ENCODE measurements around the gene DHRS7B.

- TF ChIP-seq, protein P1, sequence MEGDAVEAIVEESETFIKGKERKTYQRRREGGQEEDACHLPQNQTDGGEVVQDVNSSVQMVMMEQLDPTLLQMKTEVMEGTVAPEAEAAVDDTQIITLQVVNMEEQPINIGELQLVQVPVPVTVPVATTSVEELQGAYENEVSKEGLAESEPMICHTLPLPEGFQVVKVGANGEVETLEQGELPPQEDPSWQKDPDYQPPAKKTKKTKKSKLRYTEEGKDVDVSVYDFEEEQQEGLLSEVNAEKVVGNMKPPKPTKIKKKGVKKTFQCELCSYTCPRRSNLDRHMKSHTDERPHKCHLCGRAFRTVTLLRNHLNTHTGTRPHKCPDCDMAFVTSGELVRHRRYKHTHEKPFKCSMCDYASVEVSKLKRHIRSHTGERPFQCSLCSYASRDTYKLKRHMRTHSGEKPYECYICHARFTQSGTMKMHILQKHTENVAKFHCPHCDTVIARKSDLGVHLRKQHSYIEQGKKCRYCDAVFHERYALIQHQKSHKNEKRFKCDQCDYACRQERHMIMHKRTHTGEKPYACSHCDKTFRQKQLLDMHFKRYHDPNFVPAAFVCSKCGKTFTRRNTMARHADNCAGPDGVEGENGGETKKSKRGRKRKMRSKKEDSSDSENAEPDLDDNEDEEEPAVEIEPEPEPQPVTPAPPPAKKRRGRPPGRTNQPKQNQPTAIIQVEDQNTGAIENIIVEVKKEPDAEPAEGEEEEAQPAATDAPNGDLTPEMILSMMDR (IDR thresholded peaks at IDR 0.05), result no peak
- no peak for TF ChIP-seq EP300 (IDR thresholded peaks at IDR 0.05; ENCODE audit: low read depth)
- TF ChIP-seq POLR2A (IDR thresholded peaks at IDR 0.05), result no peak
- TF ChIP-seq POLR2AphosphoS5 (IDR thresholded peaks at IDR 0.05), result no peak
These were observed 49.5 kb upstream of the DHRS7B start for GRCh38 chr17:21077281-21077680.

All from transverse colon (tissue), 4 donors.